Neural crest cell (in vitro differentiated cells): ENCODE measurements around the gene CNTNAP2. TPM values are rescaled to one million over a fixed set of nuclear protein-coding genes. Genes with fewer than 3 reads are reported as not detected.

Experiments
- DNase-seq: peaks from one replicate; pipeline ENCODE4 v3.0.0; 2021; ENCODE audit warnings: low read depth, mixed read lengths, low spot score
- H3K27ac Mint-ChIP-seq: one replicate; pipeline ENCODE4 v1.8.0; 2021; ENCODE audit warnings: mild to moderate bottlenecking, mixed read lengths; ENCODE audit not compliant: unreplicated experiment
- H3K27me3 Mint-ChIP-seq: 2 replicates; pipeline ENCODE4 v1.8.0; 2021; ENCODE audit warnings: low read depth, mild to moderate bottlenecking, mixed read lengths
- H3K36me3 Mint-ChIP-seq: 2 replicates; pipeline ENCODE4 v1.8.0; 2021; ENCODE audit warnings: low read depth, mild to moderate bottlenecking, mixed read lengths
- H3K4me1 Mint-ChIP-seq: 2 replicates; pipeline ENCODE4 v1.8.0; 2021; ENCODE audit warnings: mixed read lengths
- H3K4me3 Mint-ChIP-seq: one replicate; pipeline ENCODE4 v1.8.0; 2021; ENCODE audit warnings: mild to moderate bottlenecking, mixed read lengths
- H3K9me3 Mint-ChIP-seq: 2 replicates; pipeline ENCODE4 v1.8.0; 2021; ENCODE audit warnings: mixed read lengths
- CTCF ChIP-seq: fragments of 200-600 bp; sonication (generic); conservative IDR thresholded peaks from 2 replicates; pipeline ENCODE4 v1.5.0; 2021; ENCODE audit warnings: antibody characterized with exemption, mild to moderate bottlenecking
- total RNA-seq: library from RNA; stranded (reverse); gene quantifications from 2 replicates; pipeline ENCODE4 v1.2.1, GENCODE V29; 2021

Gene CNTNAP2
- total RNA-seq, 1 donor from 2014 or later = 12.9 TPM

- no peak overlapping the region for H3K4me3 Mint-ChIP-seq
- peak overlapping the region; percentile 31 for H3K27ac Mint-ChIP-seq
- no peak for DNase-seq
- TF ChIP-seq CTCF = no peak
- H3K4me1 Mint-ChIP-seq = peaks cover 12% of the 10 kb centered on the region
- no peaks in the 10 kb centered on the region for H3K36me3 Mint-ChIP-seq
- H3K27me3 Mint-ChIP-seq = no peaks in the 10 kb centered on the region
- H3K9me3 Mint-ChIP-seq = no peaks in the 10 kb centered on the region
Measured at GRCh38 chr7:146991596-146991995, 875.0 kb downstream of the CNTNAP2 start.

- H3K36me3 Mint-ChIP-seq = no peaks in the 10 kb centered on the region
- no peak overlapping the region for H3K4me3 Mint-ChIP-seq
- no peak overlapping the region for H3K27ac Mint-ChIP-seq
Measured at GRCh38 chr7:146993764-146994163, 877.2 kb downstream of the CNTNAP2 start.

GRCh38 chr7:147008530-147008929 lies 891.9 kb downstream of the CNTNAP2 start:
- H3K9me3 Mint-ChIP-seq = no peaks in the 10 kb centered on the region
- no peak for DNase-seq
- no peaks in the 10 kb centered on the region for H3K4me1 Mint-ChIP-seq
- no peaks in the 10 kb centered on the region for H3K36me3 Mint-ChIP-seq
- TF ChIP-seq CTCF = no peak
- no peak overlapping the region for H3K27ac Mint-ChIP-seq
- no peak overlapping the region for H3K4me3 Mint-ChIP-seq
- H3K27me3 Mint-ChIP-seq = no peaks in the 10 kb centered on the region

More at GRCh38 chr7:146993764-146994163, 877.2 kb downstream of the CNTNAP2 start:
- no peak for TF ChIP-seq CTCF
- DNase-seq = no peak
- Mint-ChIP-seq H3K4me1 (peaks cover 12% of the 10 kb centered on the region), H3K27me3 (no peaks in the 10 kb centered on the region), H3K9me3 (no peaks in the 10 kb centered on the region)

- Mint-ChIP-seq H3K27me3 (no peaks in the 10 kb centered on the region), H3K4me3 (no peak overlapping the region), H3K4me1 (no peaks in the 10 kb centered on the region), H3K9me3 (no peaks in the 10 kb centered on the region), H3K36me3 (no peaks in the 10 kb centered on the region), H3K27ac (no peak overlapping the region)
- no peak for TF ChIP-seq CTCF
- no peak for DNase-seq
Measured at GRCh38 chr7:147012666-147013065, 896.1 kb downstream of the CNTNAP2 start.

- no peaks in the 10 kb centered on the region for H3K27me3 Mint-ChIP-seq
- no peak overlapping the region for H3K27ac Mint-ChIP-seq
- H3K36me3 Mint-ChIP-seq = no peaks in the 10 kb centered on the region
- no peak overlapping the region for H3K4me3 Mint-ChIP-seq
- H3K4me1 Mint-ChIP-seq = no peaks in the 10 kb centered on the region
- H3K9me3 Mint-ChIP-seq = no peaks in the 10 kb centered on the region
- TF ChIP-seq CTCF = no peak
- no peak for DNase-seq
Measured at GRCh38 chr7:147013825-147014224, 897.2 kb downstream of the CNTNAP2 start.
